Trophoblast cell (in vitro differentiated cells and primary cell): Measurements from ENCODE around the gene U2AF1L4.

Experiments used
- DNase-seq, 2 donors: peaks; one replicate each; pipeline ENCODE4 v3.0.0-alpha.2; 2016
- H2AFZ ChIP-seq: 2 replicates; pipeline ENCODE4 v1.6.1; 2013; ENCODE audit warnings: low read length, moderate library complexity, mild to moderate bottlenecking; ENCODE audit not compliant: insufficient read depth, poor library complexity
- H2AK5ac ChIP-seq: 2 replicates; pipeline ENCODE4 v1.6.1; 2013; ENCODE audit warnings: mild to moderate bottlenecking, low read length
- H2BK120ac ChIP-seq: 2 replicates; pipeline ENCODE4 v1.6.1; 2013; ENCODE audit warnings: low read length, mild to moderate bottlenecking, moderate library complexity; ENCODE audit not compliant: insufficient read depth, poor library complexity
- H2BK12ac ChIP-seq: 2 replicates; pipeline ENCODE4 v1.6.1; 2013; ENCODE audit warnings: mild to moderate bottlenecking, low read length, moderate library complexity
- H2BK5ac ChIP-seq: 2 replicates; pipeline ENCODE4 v1.6.1; 2013; ENCODE audit warnings: low read length, low read depth, moderate library complexity, mild to moderate bottlenecking; ENCODE audit not compliant: poor library complexity
- H3K14ac ChIP-seq: 2 replicates; pipeline ENCODE4 v1.6.1; 2013; ENCODE audit warnings: mild to moderate bottlenecking, low read length
- H3K18ac ChIP-seq: 2 replicates; pipeline ENCODE4 v1.6.1; 2013; ENCODE audit warnings: mild to moderate bottlenecking, low read length
- H3K23ac ChIP-seq: 2 replicates; pipeline ENCODE4 v1.6.1; 2013; ENCODE audit warnings: low read length
- H3K27ac ChIP-seq: 2 replicates; pipeline ENCODE4 v1.5.1; 2013; ENCODE audit warnings: low read depth, mild to moderate bottlenecking, inconsistent platforms, low read length, moderate library complexity
- H3K27me3 ChIP-seq: 2 replicates; pipeline ENCODE4 v1.6.1; 2013; ENCODE audit warnings: inconsistent platforms, mild to moderate bottlenecking, low read length, moderate library complexity; ENCODE audit not compliant: insufficient read depth
- H3K36me3 ChIP-seq, 2 experiments: 1 replicate in 1 of 2; 2 replicates in 1 of 2; pipeline ENCODE4 v1.6.1; 2013; ENCODE audit warnings: low read length in 2 of 2, mild to moderate bottlenecking in 2 of 2, moderate library complexity in 1 of 2; ENCODE audit not compliant: insufficient read depth in 2 of 2, control insufficient read depth in 1 of 2
- H3K4ac ChIP-seq: 2 replicates; pipeline ENCODE4 v1.6.1; 2013; ENCODE audit warnings: low read depth, mild to moderate bottlenecking, low read length, moderate library complexity
- H3K4me1 ChIP-seq, 2 experiments: 1 replicate in 1 of 2; 2 replicates in 1 of 2; pipeline ENCODE4 v1.6.1; 2013; ENCODE audit warnings: low read length in 2 of 2, mild to moderate bottlenecking in 2 of 2, moderate library complexity in 1 of 2; ENCODE audit not compliant: insufficient read depth in 2 of 2, control insufficient read depth in 1 of 2
- H3K4me2 ChIP-seq: 2 replicates; pipeline ENCODE4 v1.6.1; 2013; ENCODE audit warnings: inconsistent platforms, mild to moderate bottlenecking, low read length, moderate library complexity
- H3K4me3 ChIP-seq: 2 replicates; pipeline ENCODE4 v1.5.1; 2013; ENCODE audit warnings: mild to moderate bottlenecking, low read depth, low read length, inconsistent platforms
- H3K79me1 ChIP-seq: one replicate; pipeline ENCODE4 v1.6.1; 2013; ENCODE audit warnings: low read length
- H3K79me2 ChIP-seq: 2 replicates; pipeline ENCODE4 v1.6.1; 2013; ENCODE audit warnings: low read length, mild to moderate bottlenecking; ENCODE audit not compliant: control insufficient read depth, insufficient read depth, poor library complexity
- H3K9ac ChIP-seq: 2 replicates; pipeline ENCODE4 v1.6.1; 2013; ENCODE audit warnings: mild to moderate bottlenecking, low read length
- H3K9me3 ChIP-seq: 2 replicates; pipeline ENCODE4 v1.6.1; 2013; ENCODE audit warnings: low read depth, mild to moderate bottlenecking, control low read depth, inconsistent platforms, low read length; ENCODE audit not compliant: insufficient read depth
- H4K12ac ChIP-seq: 2 replicates; pipeline ENCODE4 v1.6.1; 2013; ENCODE audit warnings: low read depth, mild to moderate bottlenecking, low read length, moderate library complexity
- H4K8ac ChIP-seq: 2 replicates; pipeline ENCODE4 v1.6.1; 2013; ENCODE audit warnings: low read depth, mild to moderate bottlenecking, low read length, moderate library complexity
- H4K91ac ChIP-seq: one replicate; pipeline ENCODE4 v1.6.1; 2013; ENCODE audit warnings: low read depth, mild to moderate bottlenecking, low read length, moderate library complexity
- WGBS: extraction: QIAGEN DNeasy Blood & Tissue Kit; methylation state at CpG from one replicate; pipeline ENCODE4 v1.1.7; 2013; ENCODE audit warnings: missing lambda C conversion rate; ENCODE audit not compliant: insufficient read length, insufficient coverage; ENCODE audit errors: extremely low coverage; 5-methylcytosine and 5-hydroxymethylcytosine counted together

U2AF1L4 gene

GRCh38 chr19:35767288-35768081, 22.3 kb upstream of the U2AF1L4 start:
- no peaks in the 10 kb centered on the region for H3K79me1 ChIP-seq
- peaks cover 38 to 46% of the 10 kb centered on the region in 2 experiments for H3K36me3 ChIP-seq
- no peak overlapping the region for H3K18ac ChIP-seq
- no peak overlapping the region for H3K4me2 ChIP-seq
- H4K12ac ChIP-seq, result no peak overlapping the region
- no peak overlapping the region for H2AK5ac ChIP-seq
- H4K8ac ChIP-seq, result no peak overlapping the region
- no peak overlapping the region for H2BK5ac ChIP-seq
- H3K4ac ChIP-seq, result no peak overlapping the region
- no peak overlapping the region for H3K27ac ChIP-seq
- WGBS, result no CpG with 5 or more reads among the region's 34 CpGs
- DNase-seq, result no peak
- H2AFZ ChIP-seq, result no peak overlapping the region
- H3K4me1 ChIP-seq, result peaks cover 0 to 2% of the 10 kb centered on the region in 2 experiments
- H3K14ac ChIP-seq, result no peak overlapping the region
- H3K9ac ChIP-seq, result no peak overlapping the region
- no peak overlapping the region for H2BK120ac ChIP-seq
- H3K79me2 ChIP-seq, result no peaks in the 10 kb centered on the region
- no peaks in the 10 kb centered on the region for H3K27me3 ChIP-seq
- H3K9me3 ChIP-seq, result peaks cover 2% of the 10 kb centered on the region
- H2BK12ac ChIP-seq, result no peak overlapping the region
- H4K91ac ChIP-seq, result no peak overlapping the region
- no peak overlapping the region for H3K23ac ChIP-seq
- H3K4me3 ChIP-seq, result no peak overlapping the region

GRCh38 chr19:35766571-35767104, 21.4 kb upstream of the U2AF1L4 start:
- no peak overlapping the region for H3K4ac ChIP-seq
- H3K9ac ChIP-seq, result no peak overlapping the region
- no peak overlapping the region for H2AK5ac ChIP-seq
- H3K4me1 ChIP-seq, result peaks cover 0 to 2% of the 10 kb centered on the region in 2 experiments
- no peak overlapping the region for H3K27ac ChIP-seq
- no peak overlapping the region for H4K91ac ChIP-seq
- no peak for DNase-seq
- H3K14ac ChIP-seq, result no peak overlapping the region
- no peak overlapping the region for H2AFZ ChIP-seq
- H3K27me3 ChIP-seq, result no peaks in the 10 kb centered on the region
- peaks cover 2% of the 10 kb centered on the region for H3K9me3 ChIP-seq
- no peak overlapping the region for H4K8ac ChIP-seq
- no peaks in the 10 kb centered on the region for H3K79me2 ChIP-seq
- H2BK5ac ChIP-seq, result no peak overlapping the region
- no peaks in the 10 kb centered on the region for H3K79me1 ChIP-seq
- no CpG with 5 or more reads among the region's 11 CpGs for WGBS
- no peak overlapping the region for H2BK12ac ChIP-seq
- H3K4me2 ChIP-seq, result no peak overlapping the region
- no peak overlapping the region for H3K4me3 ChIP-seq
- peaks cover 42 to 53% of the 10 kb centered on the region in 2 experiments for H3K36me3 ChIP-seq
- no peak overlapping the region for H3K23ac ChIP-seq
- H2BK120ac ChIP-seq, result no peak overlapping the region
- H3K18ac ChIP-seq, result no peak overlapping the region
- no peak overlapping the region for H4K12ac ChIP-seq

GRCh38 chr19:35764432-35765315, 19.5 kb upstream of the U2AF1L4 start:
- Histone ChIP-seq H3K79me2 (no peaks in the 10 kb centered on the region), H4K91ac (no peak overlapping the region), H4K12ac (no peak overlapping the region), H2BK12ac (no peak overlapping the region), H2AFZ (no peak overlapping the region), H3K18ac (no peak overlapping the region), H3K4me2 (no peak overlapping the region), H3K4me3 (no peak overlapping the region), H3K14ac (no peak overlapping the region), H2BK120ac (no peak overlapping the region), H2BK5ac (no peak overlapping the region), H3K79me1 (no peaks in the 10 kb centered on the region), H3K9ac (no peak overlapping the region), H3K9me3 (peaks cover 2% of the 10 kb centered on the region), H3K27ac (no peak overlapping the region), H3K27me3 (no peaks in the 10 kb centered on the region), H4K8ac (no peak overlapping the region), H3K23ac (no peak overlapping the region), H3K4ac (no peak overlapping the region), H3K4me1 (peaks cover 0 to 4% of the 10 kb centered on the region in 2 experiments), H2AK5ac (no peak overlapping the region), H3K36me3 (peaks cover 46 to 60% of the 10 kb centered on the region in 2 experiments)
- WGBS, result no CpG with 5 or more reads among the region's 17 CpGs
- peak; percentile 77 to 88 for DNase-seq

- H3K23ac ChIP-seq, result no peak overlapping the region
- H3K14ac ChIP-seq, result no peak overlapping the region
- no peak overlapping the region for H3K9ac ChIP-seq
- no peak for DNase-seq
- H2AK5ac ChIP-seq, result no peak overlapping the region
- H3K9me3 ChIP-seq, result no peaks in the 10 kb centered on the region
- peaks cover 27 to 36% of the 10 kb centered on the region in 2 experiments for H3K36me3 ChIP-seq
- H2BK12ac ChIP-seq, result no peak overlapping the region
- H3K4me3 ChIP-seq, result no peak overlapping the region
- H2AFZ ChIP-seq, result no peak overlapping the region
- no peak overlapping the region for H3K4me2 ChIP-seq
- H4K12ac ChIP-seq, result no peak overlapping the region
- no peak overlapping the region for H2BK120ac ChIP-seq
- no peak overlapping the region for H4K91ac ChIP-seq
- peaks cover 20% of the 10 kb centered on the region for H3K79me1 ChIP-seq
- H4K8ac ChIP-seq, result no peak overlapping the region
- no peak overlapping the region for H3K27ac ChIP-seq
- no peak overlapping the region for H3K4ac ChIP-seq
- H3K79me2 ChIP-seq, result peaks cover 6% of the 10 kb centered on the region
- H2BK5ac ChIP-seq, result no peak overlapping the region
- peaks cover 16 to 20% of the 10 kb centered on the region in 2 experiments for H3K4me1 ChIP-seq
- WGBS, result no CpG with 5 or more reads among the region's 4 CpGs
- H3K27me3 ChIP-seq, result no peaks in the 10 kb centered on the region
- H3K18ac ChIP-seq, result no peak overlapping the region
These were observed 15.6 kb upstream of the U2AF1L4 start for GRCh38 chr19:35760711-35761349.
